HCT116 (cell line): ENCODE measurements around the gene KDM2B. TPM values are rescaled to one million over a fixed set of nuclear protein-coding genes. Genes with fewer than 3 reads are reported as not detected.

ENCODE experiments used
- ATAC-seq: fragments of 200-7000 bp; cut with Tn5 transposase; 2 replicates; pipeline ENCODE4 v1.9.1; 2020; ENCODE audit warnings: mild to moderate bottlenecking, moderate library complexity
- BruUV-seq: library from RNA; stranded (reverse); fragments of 400-500 nt; replicated peaks from 2 replicates; lab custom pipeline; 2021; lab: Mats Ljungman, UMichigan
- CTCF ChIA-PET: fragments of 300-600 bp; sonication (Branson Sonifier 250); formaldehyde crosslinking; loops from one replicate; lab custom pipeline; 2021; ENCODE audit warnings: antibody characterized with exemption; lab: Charles Lee
- POLR2A ChIA-PET: fragments of 300-600, 350-600 bp; sonication (Branson Sonifier 250); formaldehyde crosslinking; loops from one replicate; lab custom pipeline; 2021; ENCODE audit warnings: antibody characterized with exemption; lab: Charles Lee
- RAD21 ChIA-PET, 2 experiments: fragments of 300-600 bp; sonication (Branson Sonifier 250); formaldehyde crosslinking; loops; one replicate each; lab custom pipeline; 2023; ENCODE audit warnings: low total read pairs in 2 of 2; ENCODE audit not compliant: uncharacterized antibody in 2 of 2, unreplicated experiment in 2 of 2, low non-redundant PET in 1 of 2; lab: Charles Lee
- DNase-seq: peaks from one replicate; pipeline ENCODE4 v3.0.0-alpha.2; 2010; ENCODE audit warnings: low read depth, low spot score
- H2AFZ ChIP-seq: fragments of 200-600 bp; shearing (Covaris generic), sonication (generic); 2 replicates; pipeline ENCODE4 v1.6.1; 2017; ENCODE audit warnings: low read depth, mixed run types, mixed read lengths, antibody characterized with exemption, low read length; ENCODE audit not compliant: poor library complexity, severe bottlenecking
- H3K27ac ChIP-seq: 2 replicates; pipeline ENCODE4 v1.5.1; 2012; ENCODE audit warnings: low read depth, low read length
- H3K27me3 ChIP-seq: fragments of 200-600 bp; sonication (generic); 2 replicates; pipeline ENCODE4 v1.6.1; 2016; ENCODE audit warnings: mixed run types, low read length, mixed read lengths; ENCODE audit not compliant: insufficient read depth
- H3K36me3 ChIP-seq, 2 experiments: fragments of 200-500 bp in 1 of 2; fragments of 200-600 bp in 1 of 2; sonication (Bioruptor generic) in 1 of 2; sonication (generic) in 1 of 2; 2 replicates each; pipeline versions ENCODE4 v1.5.1 to v1.6.1; 2014 to 2016; ENCODE audit warnings: low read length in 2 of 2, inconsistent platforms in 1 of 2, mixed read lengths in 1 of 2, mixed run types in 1 of 2; ENCODE audit not compliant: insufficient read depth in 2 of 2, control insufficient read depth in 1 of 2
- H3K4me1 ChIP-seq, 2 experiments: fragments of 200-600 bp in 1 of 2; sonication (generic) in 1 of 2; 2 replicates each; pipeline versions ENCODE4 v1.5.1 to v1.6.1; 2012 to 2017; ENCODE audit warnings: low read length in 2 of 2, inconsistent platforms in 1 of 2, mild to moderate bottlenecking in 1 of 2, mixed read lengths in 1 of 2, mixed run types in 1 of 2, moderate library complexity in 1 of 2; ENCODE audit not compliant: insufficient read depth in 2 of 2, control insufficient read depth in 1 of 2
- H3K4me2 ChIP-seq: fragments of 200-600 bp; sonication (generic); 2 replicates; pipeline ENCODE4 v1.6.1; 2017; ENCODE audit warnings: mixed run types, low read length, mixed read lengths
- H3K4me3 ChIP-seq, 2 experiments: fragments of 200-600 bp in 1 of 2; sonication (generic) in 1 of 2; replicated peaks in 1 of 2; 2 replicates each; pipeline ENCODE4 v1.5.1; 2011 to 2016; ENCODE audit warnings: low read length in 2 of 2, control low read depth in 1 of 2, low read depth in 1 of 2, mild to moderate bottlenecking in 1 of 2, mixed read lengths in 1 of 2, mixed run types in 1 of 2
- H3K79me2 ChIP-seq: fragments of 200-600 bp; sonication (generic); 2 replicates; pipeline ENCODE4 v1.6.1; 2017; ENCODE audit warnings: mild to moderate bottlenecking, mixed run types, low read length, moderate library complexity, mixed read lengths; ENCODE audit not compliant: insufficient read depth
- H3K9ac ChIP-seq: fragments of 200-600 bp; sonication (generic); 2 replicates; pipeline ENCODE4 v1.6.1; 2016; ENCODE audit warnings: low read length, mixed read lengths
- H3K9me2 ChIP-seq: fragments of 200-600 bp; sonication (generic), shearing (Covaris generic); 2 replicates; pipeline ENCODE4 v1.6.1; 2017; ENCODE audit warnings: mixed run types, mild to moderate bottlenecking, moderate library complexity; ENCODE audit not compliant: insufficient read depth
- H3K9me3 ChIP-seq, 2 experiments: fragments of 200-500 bp in 1 of 2; fragments of 200-600 bp in 1 of 2; sonication (Bioruptor generic) in 1 of 2; sonication (generic) in 1 of 2; 2 replicates each; pipeline ENCODE4 v1.6.1; 2014 to 2017; ENCODE audit warnings: low read length in 2 of 2, mixed read lengths in 2 of 2, inconsistent platforms in 1 of 2, low read depth in 1 of 2, mild to moderate bottlenecking in 1 of 2, mixed run types in 1 of 2, moderate library complexity in 1 of 2; ENCODE audit not compliant: control insufficient read depth in 1 of 2, insufficient read depth in 1 of 2
- H4K20me1 ChIP-seq: fragments of 200-600 bp; sonication (generic), shearing (Covaris generic); 2 replicates; pipeline ENCODE4 v1.6.1; 2017; ENCODE audit warnings: mixed run types, mild to moderate bottlenecking, moderate library complexity; ENCODE audit not compliant: insufficient read depth
- ATF3 ChIP-seq: IDR thresholded peaks from 2 replicates; pipeline ENCODE4 v1.6.1; 2012
- CEBPB ChIP-seq: IDR thresholded peaks from 2 replicates; pipeline ENCODE4 v1.6.1; 2012; ENCODE audit warnings: low read depth
- ELF1 ChIP-seq: IDR thresholded peaks from 2 replicates; pipeline ENCODE4 v1.6.1; 2012; ENCODE audit warnings: low read depth, borderline replicate concordance
- JUND ChIP-seq: IDR thresholded peaks from 2 replicates; pipeline ENCODE4 v1.6.1; 2012
- POLR2AphosphoS5 ChIP-seq: IDR thresholded peaks from 2 replicates; pipeline ENCODE4 v1.6.1; 2011; ENCODE audit warnings: mild to moderate bottlenecking, low read depth, low read length, moderate library complexity
- SIN3A ChIP-seq: IDR thresholded peaks from 2 replicates; pipeline ENCODE4 v1.6.1; 2012; ENCODE audit warnings: low read depth
- SP1 ChIP-seq: IDR thresholded peaks from 2 replicates; pipeline ENCODE4 v1.6.1; 2012; ENCODE audit warnings: low read depth
- SRF ChIP-seq: IDR thresholded peaks from 2 replicates; pipeline ENCODE4 v1.6.1; 2012; ENCODE audit warnings: low read depth
- TCF7L2 ChIP-seq: IDR thresholded peaks from 2 replicates; pipeline ENCODE4 v1.7.0; 2011; ENCODE audit warnings: borderline replicate concordance, inconsistent platforms; ENCODE audit not compliant: insufficient read depth, insufficient read length; ENCODE audit errors: extremely low read depth
- YY1 ChIP-seq: IDR thresholded peaks from 2 replicates; pipeline ENCODE4 v1.6.1; 2011; ENCODE audit warnings: low read length, low read depth, moderate library complexity, mild to moderate bottlenecking; ENCODE audit not compliant: insufficient replicate concordance; ENCODE audit errors: extremely low read depth
- ZBTB33 ChIP-seq: IDR thresholded peaks from 2 replicates; pipeline ENCODE4 v1.6.1; 2011; ENCODE audit warnings: mild to moderate bottlenecking, low read length, moderate library complexity; ENCODE audit not compliant: insufficient replicate concordance; ENCODE audit errors: extremely low read depth
- ZFX ChIP-seq: fragments of 450-650 bp; IDR thresholded peaks from 2 replicates; pipeline ENCODE4 v1.6.1; 2017
- intact Hi-C: fragments of 100-400 bp; cut with micrococcal nuclease; formaldehyde crosslinking; loops from 2 replicates; pipeline ENCODE4 v1.10.0; 2022
- total RNA-seq: library from RNA; stranded (reverse); gene quantifications from one replicate; pipeline ENCODE4 v1.2.1, GENCODE V29; 2021; ENCODE audit not compliant: unreplicated experiment
- TF ChIP-seq, protein P1 (sequence below): IDR thresholded peaks from 2 replicates; pipeline ENCODE4 v1.6.1; 2012; ENCODE audit warnings: low read depth

KDM2B gene
- total RNA-seq, 1 experiment from 2014 or later = 36.7 TPM

GRCh38 chr12:121430833-121431415 is 149.9 kb downstream of the KDM2B start:
- Histone ChIP-seq H3K9ac (no peak overlapping the region), H3K36me3 (peaks cover 55 to 56% of the 10 kb centered on the region in 2 experiments), H3K4me3 (no peak overlapping the region), H3K4me2 (no peak overlapping the region), H4K20me1 (no peaks in the 10 kb centered on the region), H3K9me3 (no peaks in the 10 kb centered on the region), H3K27ac (no peak overlapping the region), H3K27me3 (no peaks in the 10 kb centered on the region), H3K4me1 (no peaks in the 10 kb centered on the region), H3K79me2 (peaks cover 2% of the 10 kb centered on the region; the same call in 1 of the 2 replicates), H2AFZ (no peak overlapping the region), H3K9me2 (no peaks in the 10 kb centered on the region)
- TF ChIP-seq CEBPB = no peak
- ChIA-PET CTCF (no interaction called here), RAD21 (interaction anchor here in 1 of 2 experiments (0.7 kb wide), 1 partner anchor 134 kb away, joined by 3 read pairs; the partner anchor contains the start of gene CAMKK2), POLR2A (no interaction called here)
- DNase-seq = no peak
- BruUV-seq = no TSS peak
- no peak for ATAC-seq
- intact Hi-C loops = no loop called here

- Histone ChIP-seq H3K4me3 (no peak overlapping the region), H3K27ac (no peak overlapping the region), H3K79me2 (peaks cover 2% of the 10 kb centered on the region; the same call in 1 of the 2 replicates), H3K4me2 (no peak overlapping the region), H3K9me2 (no peaks in the 10 kb centered on the region), H3K36me3 (peaks cover 53 to 62% of the 10 kb centered on the region in 2 experiments), H4K20me1 (no peaks in the 10 kb centered on the region), H3K4me1 (no peaks in the 10 kb centered on the region), H3K9ac (no peak overlapping the region), H3K27me3 (no peaks in the 10 kb centered on the region), H3K9me3 (no peaks in the 10 kb centered on the region), H2AFZ (no peak overlapping the region)
- intact Hi-C loops = no loop called here
- no TSS peak for BruUV-seq
- RAD21 ChIA-PET = no interaction called here
- CTCF ChIA-PET = no interaction called here
- POLR2A ChIA-PET = no interaction called here
- no peak for DNase-seq
- ATAC-seq = no peak
- no peak for TF ChIP-seq SRF
- no peak for TF ChIP-seq TCF7L2
- TF ChIP-seq SIN3A = no peak
- TF ChIP-seq ATF3 = no peak
- TF ChIP-seq, protein P1, sequence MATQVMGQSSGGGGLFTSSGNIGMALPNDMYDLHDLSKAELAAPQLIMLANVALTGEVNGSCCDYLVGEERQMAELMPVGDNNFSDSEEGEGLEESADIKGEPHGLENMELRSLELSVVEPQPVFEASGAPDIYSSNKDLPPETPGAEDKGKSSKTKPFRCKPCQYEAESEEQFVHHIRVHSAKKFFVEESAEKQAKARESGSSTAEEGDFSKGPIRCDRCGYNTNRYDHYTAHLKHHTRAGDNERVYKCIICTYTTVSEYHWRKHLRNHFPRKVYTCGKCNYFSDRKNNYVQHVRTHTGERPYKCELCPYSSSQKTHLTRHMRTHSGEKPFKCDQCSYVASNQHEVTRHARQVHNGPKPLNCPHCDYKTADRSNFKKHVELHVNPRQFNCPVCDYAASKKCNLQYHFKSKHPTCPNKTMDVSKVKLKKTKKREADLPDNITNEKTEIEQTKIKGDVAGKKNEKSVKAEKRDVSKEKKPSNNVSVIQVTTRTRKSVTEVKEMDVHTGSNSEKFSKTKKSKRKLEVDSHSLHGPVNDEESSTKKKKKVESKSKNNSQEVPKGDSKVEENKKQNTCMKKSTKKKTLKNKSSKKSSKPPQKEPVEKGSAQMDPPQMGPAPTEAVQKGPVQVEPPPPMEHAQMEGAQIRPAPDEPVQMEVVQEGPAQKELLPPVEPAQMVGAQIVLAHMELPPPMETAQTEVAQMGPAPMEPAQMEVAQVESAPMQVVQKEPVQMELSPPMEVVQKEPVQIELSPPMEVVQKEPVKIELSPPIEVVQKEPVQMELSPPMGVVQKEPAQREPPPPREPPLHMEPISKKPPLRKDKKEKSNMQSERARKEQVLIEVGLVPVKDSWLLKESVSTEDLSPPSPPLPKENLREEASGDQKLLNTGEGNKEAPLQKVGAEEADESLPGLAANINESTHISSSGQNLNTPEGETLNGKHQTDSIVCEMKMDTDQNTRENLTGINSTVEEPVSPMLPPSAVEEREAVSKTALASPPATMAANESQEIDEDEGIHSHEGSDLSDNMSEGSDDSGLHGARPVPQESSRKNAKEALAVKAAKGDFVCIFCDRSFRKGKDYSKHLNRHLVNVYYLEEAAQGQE = no peak
- TF ChIP-seq ELF1 = no peak
- no peak for TF ChIP-seq CEBPB
- TF ChIP-seq SP1 = no peak
- no peak for TF ChIP-seq YY1
- TF ChIP-seq JUND = no peak
- TF ChIP-seq ZFX = no peak
- no peak for TF ChIP-seq POLR2AphosphoS5
- no peak for TF ChIP-seq ZBTB33
These were observed 151.9 kb downstream of the KDM2B start for GRCh38 chr12:121428883-121429282.
